Measurements from ENCODE around the gene VIL1.

GRCh38 chr2:218374795-218375194 is 44.1 kb upstream of the VIL1 start:
- TF ChIP-seq CTCF (optimal IDR thresholded peaks at IDR 0.05 in 1 of 3, IDR thresholded peaks at IDR 0.05 in 1 of 3, conservative IDR thresholded peaks at IDR 0.05 in 1 of 3; ENCODE audit: extremely low read depth in 1 of 3, insufficient read depth in 2 of 3, low read length in 3 of 3) = no peak
- no peak for TF ChIP-seq EZH2 (IDR thresholded peaks at IDR 0.05; ENCODE audit: low read length)
